GM21529 (cell line): ENCODE measurements around the gene ATP6V0A1.
"Not testable (repeated sequence)": the region's sequence is repeated elsewhere in the genome, so short reads cannot be mapped to it uniquely, and the experiment has no call there.

Source experiments
- ATAC-seq: cut with Tn5 transposase; IDR thresholded peaks from one replicate; pipeline ENCODE4 v1.9.1; 2021; ENCODE audit not compliant: unreplicated experiment

ATP6V0A1 gene

DNA sequence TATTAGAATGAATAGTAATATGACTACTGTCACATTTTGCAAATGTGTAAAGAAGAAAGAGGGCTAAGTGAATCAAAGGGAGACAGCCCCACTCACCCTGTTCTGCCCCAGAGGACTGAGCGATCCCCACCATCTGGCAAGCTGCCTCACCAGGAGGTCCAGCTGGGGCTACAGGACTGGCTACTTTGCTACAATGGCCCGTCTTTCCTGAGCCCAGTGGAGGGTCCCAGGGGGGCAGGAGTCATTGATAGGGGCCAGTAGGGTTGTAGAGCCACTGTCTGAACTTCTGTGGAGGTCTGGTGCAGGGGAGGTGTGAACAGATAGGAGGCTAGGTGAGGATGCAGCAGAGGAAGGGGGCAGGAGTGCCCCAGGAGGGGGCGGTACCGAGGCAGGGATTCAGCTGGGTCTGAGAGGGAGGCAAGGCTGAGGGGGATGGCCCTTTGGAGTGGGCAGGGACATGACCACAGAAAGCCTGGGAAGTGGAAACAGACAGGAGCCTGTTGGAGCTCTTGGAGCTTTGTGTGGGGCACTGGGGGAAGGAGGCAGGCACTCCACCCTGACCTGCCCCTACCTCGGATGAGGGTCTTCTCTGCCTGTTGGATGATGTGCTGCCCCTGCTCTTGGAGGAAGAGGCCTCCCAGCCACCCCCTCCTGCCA is 97.4 kb downstream of the ATP6V0A1 start:
- not testable (repeated sequence) for ATAC-seq

DNA sequence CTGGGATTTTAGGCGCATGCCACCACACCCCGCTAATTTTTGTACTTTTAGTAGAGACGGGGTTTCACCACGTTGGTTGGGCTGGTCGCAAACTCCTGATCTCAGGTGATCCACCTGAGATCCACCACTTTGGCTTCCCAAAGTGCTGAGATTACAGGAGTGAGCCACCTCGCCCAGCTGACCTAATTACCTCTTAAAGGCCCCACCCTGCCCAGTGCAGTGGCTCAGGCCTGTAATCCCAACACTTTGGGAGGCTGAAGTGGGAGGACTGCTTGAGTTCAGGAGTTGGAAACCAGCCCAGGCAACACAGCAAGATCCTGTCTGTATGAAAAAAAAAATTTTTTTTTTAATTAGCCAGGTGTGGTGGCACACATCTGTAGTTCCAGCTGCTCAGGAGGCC is 100.4 kb downstream of the ATP6V0A1 start:
- no peak for ATAC-seq

DNA sequence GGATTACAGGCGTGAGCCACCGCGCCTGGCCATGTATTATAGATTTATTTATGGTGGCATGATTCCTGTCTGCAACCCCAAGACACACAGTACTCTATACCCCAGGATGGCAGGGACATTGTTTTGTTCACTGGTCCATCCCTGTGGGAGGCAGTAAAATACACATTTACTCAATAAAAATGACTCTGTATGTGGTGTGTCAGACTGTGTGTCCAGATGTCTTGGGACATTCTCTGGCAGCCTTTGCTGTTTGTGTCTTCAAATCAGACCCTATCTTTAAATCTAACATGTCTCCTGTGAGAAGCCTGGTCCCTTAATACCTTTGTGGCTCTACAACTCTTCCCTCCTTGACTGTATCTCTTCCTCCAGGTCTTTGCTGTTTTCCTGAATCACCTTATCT is 101.6 kb downstream of the ATP6V0A1 start:
- ATAC-seq, result no peak

DNA sequence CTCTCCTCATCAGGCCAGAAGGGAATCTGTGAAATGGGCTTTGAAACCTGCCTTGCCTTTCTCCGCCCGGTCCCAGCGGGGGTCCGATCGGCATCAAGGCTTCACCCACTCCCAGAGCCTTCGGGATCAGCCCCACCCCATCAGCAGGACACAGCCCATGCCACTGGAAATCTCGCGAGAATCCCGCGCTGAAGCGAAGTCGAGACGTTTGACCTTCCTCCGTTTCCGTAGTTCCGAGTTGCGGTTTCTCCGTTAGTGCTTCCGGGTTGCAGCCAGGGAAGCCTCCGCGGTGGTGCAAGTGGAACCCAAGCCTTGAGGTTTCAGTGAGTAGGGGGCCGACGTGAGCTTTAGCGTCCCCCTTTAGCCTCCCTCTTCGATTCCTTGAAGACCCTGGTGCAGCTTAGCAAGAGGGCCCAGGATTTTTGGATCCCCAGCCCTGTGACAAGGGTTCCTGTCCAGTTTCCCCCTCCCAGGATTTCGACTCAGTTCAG is 103.3 kb downstream of the ATP6V0A1 start, which contains the start of gene COASY:
Gene COASY, plus strand, starts transcription at position 252 of the 491 bp plus-strand sequence. CDS start 475 bp downstream, outside the sequence.
- ATAC-seq, result no peak

DNA sequence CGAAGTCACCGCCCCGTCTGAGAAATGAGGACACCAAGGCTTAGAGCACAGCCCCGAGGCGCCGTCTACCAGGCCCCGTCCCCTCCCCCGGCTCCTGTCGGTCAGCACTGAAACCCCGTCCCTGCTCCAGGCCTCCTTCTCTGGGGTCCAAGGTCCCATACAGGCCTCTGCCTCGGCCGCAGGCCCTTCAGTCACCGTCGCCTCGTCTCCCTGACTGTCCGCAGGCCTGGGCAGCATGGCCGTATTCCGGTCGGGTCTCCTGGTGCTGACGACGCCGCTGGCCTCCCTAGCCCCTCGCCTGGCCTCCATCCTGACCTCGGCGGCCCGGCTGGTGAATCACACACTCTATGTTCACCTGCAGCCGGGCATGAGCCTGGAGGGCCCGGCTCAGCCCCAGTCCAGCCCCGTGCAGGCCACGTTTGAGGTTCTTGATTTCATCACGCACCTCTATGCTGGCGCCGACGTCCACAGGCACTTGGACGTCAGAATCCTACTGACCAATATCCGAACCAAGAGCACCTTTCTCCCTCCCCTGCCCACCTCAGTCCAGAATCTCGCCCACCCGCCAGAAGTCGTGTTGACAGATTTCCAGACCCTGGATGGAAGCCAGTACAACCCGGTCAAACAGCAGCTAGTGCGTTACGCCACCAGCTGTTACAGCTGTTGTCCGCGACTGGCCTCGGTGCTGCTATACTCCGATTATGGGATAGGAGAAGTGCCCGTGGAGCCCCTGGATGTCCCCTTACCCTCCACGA is 103.9 kb downstream of the ATP6V0A1 start:
- ATAC-seq, result no peak

DNA sequence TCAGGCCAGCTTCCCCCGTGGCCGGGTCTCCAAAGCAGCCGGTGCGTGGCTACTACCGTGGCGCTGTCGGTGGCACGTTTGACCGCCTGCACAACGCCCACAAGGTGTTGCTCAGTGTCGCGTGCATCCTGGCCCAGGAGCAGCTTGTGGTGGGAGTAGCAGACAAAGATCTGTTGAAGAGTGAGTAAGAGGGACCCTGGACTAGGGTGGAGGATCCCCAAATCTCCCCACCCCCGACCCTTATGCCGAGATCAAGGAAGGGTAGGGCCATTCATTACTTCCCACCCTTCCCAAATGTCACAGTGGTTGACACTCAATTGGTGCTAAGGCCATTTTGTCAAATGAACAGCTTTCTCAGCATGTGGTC is 104.4 kb downstream of the ATP6V0A1 start:
- no peak for ATAC-seq

DNA sequence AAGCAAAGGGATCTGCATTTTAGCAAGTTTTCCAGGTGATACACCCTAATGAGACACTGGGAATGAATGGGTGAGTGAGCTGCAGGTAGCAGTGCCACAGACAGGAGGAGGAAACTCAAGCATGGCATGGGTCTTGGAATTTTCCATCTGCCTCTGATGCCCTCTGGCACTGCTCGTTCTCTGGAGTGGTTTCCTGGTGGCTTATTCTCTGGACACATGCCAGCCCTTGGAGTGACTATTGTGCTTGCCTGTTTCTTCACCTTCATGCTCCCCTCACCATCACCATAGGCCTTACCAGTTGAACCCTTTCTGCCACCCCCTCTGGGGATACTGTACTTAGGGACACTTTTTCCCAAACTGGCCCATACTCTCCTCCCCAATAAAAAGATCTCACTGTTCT is 104.9 kb downstream of the ATP6V0A1 start:
- ATAC-seq, result no peak

DNA sequence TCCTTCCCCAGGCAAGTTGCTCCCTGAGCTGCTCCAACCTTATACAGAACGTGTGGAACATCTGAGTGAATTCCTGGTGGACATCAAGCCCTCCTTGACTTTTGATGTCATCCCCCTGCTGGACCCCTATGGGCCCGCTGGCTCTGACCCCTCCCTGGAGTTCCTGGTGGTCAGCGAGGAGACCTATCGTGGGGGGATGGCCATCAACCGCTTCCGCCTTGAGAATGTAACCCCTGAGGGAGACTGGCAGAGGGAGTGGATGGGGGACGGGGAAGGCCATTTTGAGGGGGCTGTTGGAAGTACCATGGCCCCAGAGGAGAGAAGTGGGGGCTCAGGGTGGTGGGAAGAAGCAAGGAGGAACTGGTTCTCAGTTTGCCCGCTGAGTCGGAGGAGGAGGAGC is 105.3 kb downstream of the ATP6V0A1 start:
- ATAC-seq, result no peak

DNA sequence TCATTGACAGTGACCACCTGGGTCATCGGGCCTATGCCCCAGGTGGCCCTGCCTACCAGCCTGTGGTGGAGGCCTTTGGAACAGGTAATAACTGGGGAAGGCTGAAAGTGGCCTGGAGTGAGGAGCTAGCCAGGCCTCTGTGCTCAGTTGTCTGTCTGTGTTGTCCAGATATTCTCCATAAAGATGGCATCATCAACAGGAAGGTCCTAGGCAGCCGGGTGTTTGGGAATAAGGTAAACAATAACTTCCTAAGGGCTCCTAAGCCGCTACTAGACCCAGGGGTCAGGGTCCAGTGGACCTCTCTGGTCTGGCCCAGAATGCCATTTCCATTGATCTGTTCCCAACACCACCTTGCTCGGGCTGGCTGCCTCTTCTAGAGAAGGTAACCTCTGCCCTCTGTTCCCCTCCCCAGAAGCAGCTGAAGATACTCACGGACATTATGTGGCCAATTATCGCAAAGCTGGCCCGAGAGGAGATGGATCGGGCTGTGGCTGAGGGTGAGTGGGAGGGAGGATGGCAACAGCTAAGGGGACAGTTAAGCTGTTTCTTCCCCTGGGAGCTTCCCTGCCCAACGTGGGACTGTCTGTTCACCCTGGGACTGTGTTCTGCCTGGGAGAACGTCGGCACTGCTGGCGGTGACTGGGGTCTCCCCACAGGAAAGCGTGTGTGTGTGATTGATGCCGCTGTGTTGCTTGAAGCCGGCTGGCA is 106.3 kb downstream of the ATP6V0A1 start:
- ATAC-seq, result no peak

DNA sequence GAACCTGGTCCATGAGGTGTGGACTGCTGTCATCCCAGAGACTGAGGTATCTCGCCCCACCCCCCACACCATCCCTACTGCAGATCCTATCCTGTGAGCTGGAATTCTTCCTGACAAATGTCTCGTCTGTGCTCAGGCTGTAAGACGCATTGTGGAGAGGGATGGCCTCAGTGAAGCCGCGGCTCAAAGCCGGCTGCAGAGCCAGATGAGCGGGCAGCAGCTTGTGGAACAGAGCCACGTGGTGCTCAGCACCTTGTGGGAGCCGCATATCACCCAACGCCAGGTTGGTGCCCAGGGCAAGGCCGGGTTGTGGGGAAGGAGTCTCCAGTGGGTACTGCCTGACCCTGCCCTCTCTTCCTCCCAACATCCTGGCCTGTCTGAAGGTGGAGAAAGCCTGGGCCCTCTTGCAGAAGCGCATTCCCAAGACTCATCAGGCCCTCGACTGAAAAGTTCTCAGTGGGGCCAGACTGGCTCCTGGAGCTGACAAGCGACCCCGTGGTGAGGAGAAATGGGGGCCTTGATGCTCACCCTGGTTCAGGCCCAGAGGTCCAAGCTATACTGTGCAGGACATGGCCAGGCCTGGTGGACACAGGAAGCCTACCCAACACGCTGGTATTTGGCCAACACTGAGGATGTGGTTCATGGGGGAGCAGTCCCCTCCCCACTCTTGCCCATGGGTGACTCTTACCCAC is 107.0 kb downstream of the ATP6V0A1 start:
- no peak for ATAC-seq

DNA sequence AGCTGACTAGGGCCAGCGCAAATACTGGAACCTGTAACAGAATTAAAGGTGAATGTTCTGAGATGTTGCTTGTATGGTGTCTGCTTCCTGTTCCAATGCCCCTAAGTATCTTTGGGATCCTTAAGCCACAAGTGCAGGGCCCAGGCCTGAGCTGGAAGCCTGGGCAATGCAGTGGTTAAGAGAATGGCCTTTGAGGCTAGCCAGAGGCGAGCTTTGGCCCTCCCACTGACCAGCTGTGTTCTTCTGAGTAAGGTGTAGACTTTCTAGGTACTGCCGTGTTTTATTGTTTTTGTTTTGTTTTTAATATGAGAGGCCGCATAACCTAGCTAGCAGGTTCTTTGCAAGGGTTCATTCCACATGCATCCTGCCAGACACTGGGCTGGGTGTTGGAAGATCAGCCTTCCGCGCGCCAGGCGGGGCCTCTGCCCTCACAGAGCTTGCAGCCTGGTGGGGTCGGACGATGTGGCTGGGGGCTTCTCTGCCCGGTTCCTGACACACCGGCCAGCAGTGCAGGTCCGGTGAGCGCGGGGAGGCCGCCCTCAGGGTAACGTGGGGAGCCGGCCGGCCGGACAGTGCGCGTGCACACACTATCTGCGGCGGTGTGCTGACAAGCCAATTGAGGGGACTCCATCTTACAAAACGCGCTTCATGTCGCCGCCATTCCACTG is 107.7 kb downstream of the ATP6V0A1 start:
- no peak for ATAC-seq

DNA sequence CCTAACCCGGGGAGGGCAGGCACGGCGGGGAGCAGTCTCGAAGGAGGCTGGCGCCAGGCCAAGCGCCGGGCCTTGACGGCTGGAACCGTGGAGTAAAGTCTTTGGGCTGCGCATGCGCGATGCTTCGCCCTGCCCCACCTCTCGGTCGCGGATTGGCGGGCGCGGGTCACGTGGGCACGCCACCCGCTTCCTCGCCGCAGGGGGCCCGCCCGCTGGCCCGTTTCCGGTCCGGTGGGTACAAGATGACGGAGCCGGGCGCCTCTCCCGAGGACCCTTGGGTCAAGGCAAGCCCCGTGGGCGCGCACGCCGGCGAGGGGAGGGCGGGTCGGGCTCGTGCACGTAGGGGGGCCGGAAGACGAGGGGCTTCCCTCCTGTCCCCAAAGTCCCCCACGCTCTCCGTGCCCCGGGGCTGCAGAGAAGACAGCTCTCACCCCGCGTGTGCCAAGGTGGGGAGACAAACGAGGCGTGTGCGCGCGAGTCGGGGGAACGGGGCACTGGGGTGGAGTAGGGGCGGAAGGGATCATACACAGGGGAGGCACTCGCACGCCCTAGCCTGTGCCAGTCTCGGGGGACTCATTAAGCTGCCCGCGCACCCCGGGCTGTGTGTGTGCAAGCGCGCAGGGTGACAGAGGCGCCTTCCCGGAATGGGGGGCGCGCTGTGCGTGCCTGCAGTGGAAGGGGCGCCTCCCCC is 108.3 kb downstream of the ATP6V0A1 start, which contains the start of gene MLX:
Gene MLX, plus strand, starts transcription at position 218 of the 691 bp plus-strand sequence. Its CDS starts 25 bp downstream, at position 243.
- ATAC-seq, result no peak

DNA sequence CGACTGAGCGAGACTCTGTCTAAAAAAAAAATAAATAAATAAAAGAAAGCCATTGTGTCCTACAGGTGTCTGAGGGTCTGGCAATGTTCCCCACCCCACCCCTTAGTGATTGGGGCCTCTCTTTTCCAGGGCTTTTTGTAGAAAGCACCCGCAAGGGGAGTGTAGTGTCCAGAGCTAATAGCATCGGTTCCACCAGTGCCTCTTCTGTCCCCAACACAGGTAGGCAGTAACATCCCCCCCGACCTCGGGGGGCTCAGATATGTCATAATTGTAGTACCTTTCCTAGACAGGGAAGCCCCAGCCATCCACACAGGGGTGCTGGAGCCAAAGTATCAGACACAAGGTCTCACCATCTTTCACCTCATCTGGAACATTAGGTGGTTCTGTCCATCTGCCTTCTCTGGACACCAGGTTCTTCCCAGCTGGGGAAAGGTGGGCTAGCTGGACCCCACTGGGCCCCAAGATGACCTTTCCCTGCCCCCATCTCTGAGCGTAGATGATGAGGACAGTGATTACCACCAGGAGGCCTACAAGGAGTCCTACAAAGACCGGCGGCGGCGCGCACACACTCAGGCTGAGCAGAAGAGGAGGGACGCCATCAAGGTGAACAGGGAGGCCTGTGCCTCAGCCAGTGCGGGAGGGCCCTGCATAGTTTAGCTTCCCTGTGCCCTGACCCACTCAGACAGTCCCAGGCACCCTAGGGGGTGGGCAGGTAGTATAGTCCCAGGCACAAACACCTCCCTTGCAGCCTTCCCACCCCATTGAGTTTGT is 109.8 kb downstream of the ATP6V0A1 start:
- no peak for ATAC-seq

DNA sequence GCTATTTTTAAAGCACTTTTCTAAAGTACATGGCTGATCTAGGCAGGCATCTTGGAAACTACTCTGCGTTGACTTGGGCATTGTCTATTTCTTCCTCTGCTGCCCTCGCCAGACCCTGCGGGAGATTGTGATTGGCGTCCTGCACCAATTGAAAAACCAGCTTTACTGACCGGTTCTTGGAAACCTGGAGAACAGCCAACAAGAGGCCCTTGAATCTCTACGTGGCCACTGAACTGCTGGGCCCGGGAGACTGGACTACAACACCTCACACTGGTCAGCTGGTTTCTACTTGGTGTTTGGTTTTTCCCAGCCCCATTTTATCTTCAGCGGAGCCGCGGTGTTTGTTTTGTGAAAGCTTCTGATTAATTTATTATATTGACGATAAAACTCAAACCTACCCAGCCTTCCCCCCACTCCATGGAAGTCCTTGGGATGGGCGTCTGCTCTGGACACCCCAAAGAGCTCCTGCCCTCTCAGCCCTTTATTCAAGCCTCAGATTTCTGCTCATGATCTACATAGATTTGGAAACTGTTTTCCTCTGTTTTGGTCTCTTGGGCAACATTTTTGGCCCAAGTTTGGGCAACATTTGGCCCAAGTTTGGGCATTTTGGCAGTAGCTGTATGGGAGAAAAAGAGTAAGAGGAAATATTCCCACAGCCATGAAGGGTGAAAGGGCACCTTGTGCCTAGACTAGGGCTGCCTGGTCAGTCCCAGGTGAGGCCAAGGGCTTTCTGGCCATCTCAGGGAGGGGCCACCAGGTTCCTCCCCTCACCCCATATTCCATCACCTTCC is 113.0 kb downstream of the ATP6V0A1 start:
- no peak for ATAC-seq
